HG03558 (cell line): Measurements from ENCODE around the gene ZFHX3.
"Not testable (repeated sequence)": the region's sequence is repeated elsewhere in the genome, so short reads cannot be mapped to it uniquely, and the experiment has no call there.

Experiments
- ATAC-seq: cut with Tn5 transposase; IDR thresholded peaks from one replicate; pipeline ENCODE4 v1.9.1; 2021; ENCODE audit warnings: moderate number of reproducible peaks; ENCODE audit not compliant: unreplicated experiment; ENCODE audit errors: extremely low read depth

ZFHX3 gene

DNA sequence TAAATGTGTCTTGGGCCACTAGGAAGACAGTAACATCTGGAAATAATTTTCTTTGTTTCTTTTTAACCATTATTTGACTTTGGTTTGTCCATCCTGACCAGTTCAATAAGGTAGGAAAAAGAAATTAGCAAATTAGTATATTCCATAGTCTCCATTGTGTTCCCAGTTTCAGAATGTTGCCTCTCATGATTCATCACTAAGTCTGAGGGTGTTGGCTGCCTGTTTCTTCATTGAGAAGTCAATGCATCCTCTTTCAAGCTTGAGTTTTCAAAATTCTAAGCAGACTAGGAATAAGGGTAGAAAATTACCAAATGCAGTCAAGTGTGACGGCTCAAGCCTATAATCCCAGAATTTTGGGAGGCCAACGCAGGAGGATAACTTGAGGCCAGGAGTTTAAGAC lies 41.9 kb downstream of the ZFHX3 start:
- ATAC-seq: no peak

- ATAC-seq: no peak
Observed at GRCh38 chr16:73002866-73003265, 45.1 kb downstream of the ZFHX3 start.

DNA sequence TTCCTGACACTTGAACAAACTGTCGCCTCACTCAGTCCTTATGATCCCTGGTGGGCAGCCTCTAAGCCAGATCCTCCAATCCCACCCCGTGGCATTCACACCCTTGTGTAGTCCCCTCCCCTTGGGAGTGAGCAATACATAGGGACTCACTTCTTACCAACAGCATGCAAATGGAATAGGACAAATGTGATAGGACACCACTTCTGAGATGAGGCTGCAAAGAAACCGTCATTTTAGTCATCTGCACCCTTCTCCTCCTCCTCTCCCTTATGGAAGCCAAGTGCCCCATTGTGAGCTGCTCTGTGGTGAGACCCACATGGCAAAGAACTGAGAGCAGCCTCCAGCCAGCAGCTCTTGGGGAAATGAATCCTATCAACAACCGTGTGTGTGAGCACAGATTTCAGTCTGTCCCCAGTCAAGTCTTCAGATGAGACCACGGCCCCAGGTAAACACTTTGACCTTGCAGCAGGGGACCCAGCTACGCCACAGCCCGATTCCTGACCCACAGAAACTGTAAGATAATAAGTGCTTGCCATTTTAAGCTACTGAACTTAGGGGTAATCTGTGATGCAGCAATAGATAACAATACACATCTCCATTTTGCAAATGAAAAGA lies 46.9 kb downstream of the ZFHX3 start:
- ATAC-seq: no peak

GRCh38 chr16:73000020-73000906 lies 47.7 kb downstream of the ZFHX3 start:
- no peak for ATAC-seq

DNA sequence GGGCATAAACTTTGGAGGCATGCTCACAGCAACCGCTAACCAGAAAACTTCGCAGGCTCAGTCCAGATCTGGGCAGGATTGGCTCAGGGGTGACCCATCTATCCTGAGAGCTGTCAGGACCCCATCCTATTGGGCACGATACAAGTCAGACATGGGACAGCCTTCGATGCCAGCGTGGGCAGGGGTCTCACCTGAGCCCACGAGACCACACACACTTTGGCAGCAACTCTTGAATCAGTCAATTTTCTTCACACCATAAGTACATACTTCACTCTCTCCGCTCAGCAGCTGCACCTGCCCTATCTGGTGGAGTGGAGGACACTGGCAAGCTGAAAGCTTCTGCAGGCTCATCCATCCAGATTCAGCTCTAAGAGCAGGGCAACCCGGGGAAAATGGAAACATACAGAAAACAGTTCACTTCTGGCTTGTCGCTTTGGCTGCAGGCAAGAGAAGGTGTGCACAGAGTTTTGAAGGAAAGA lies 48.3 kb downstream of the ZFHX3 start:
- no peak for ATAC-seq

GRCh38 chr16:72997141-72997542 lies 50.8 kb downstream of the ZFHX3 start:
- no peak for ATAC-seq

GRCh38 chr16:72996291-72997062 lies 51.5 kb downstream of the ZFHX3 start:
- ATAC-seq: no peak

DNA sequence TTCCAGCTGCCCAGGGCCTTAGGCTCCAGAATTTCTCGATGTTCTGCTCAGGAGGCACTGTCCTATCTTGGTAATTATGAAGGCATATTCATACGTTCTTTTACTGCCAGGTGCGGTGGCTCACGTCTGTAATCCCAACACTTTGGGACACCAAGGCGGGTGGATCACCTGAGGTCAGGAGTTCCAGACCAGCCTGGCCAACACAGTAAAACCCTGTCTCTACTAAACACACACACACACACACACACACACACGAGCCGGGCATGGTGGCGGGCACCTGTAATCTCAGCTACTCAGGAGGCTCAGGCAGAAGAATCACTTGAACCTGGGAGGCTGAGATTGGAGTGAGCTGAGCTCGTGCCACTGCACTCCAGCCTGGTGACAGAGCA lies 52.1 kb downstream of the ZFHX3 start:
- ATAC-seq: not testable (repeated sequence)

GRCh38 chr16:72995151-72995881 lies 52.6 kb downstream of the ZFHX3 start:
- no peak for ATAC-seq

- no peak for ATAC-seq
Observed at GRCh38 chr16:72992142-72992601, 55.8 kb downstream of the ZFHX3 start.

DNA sequence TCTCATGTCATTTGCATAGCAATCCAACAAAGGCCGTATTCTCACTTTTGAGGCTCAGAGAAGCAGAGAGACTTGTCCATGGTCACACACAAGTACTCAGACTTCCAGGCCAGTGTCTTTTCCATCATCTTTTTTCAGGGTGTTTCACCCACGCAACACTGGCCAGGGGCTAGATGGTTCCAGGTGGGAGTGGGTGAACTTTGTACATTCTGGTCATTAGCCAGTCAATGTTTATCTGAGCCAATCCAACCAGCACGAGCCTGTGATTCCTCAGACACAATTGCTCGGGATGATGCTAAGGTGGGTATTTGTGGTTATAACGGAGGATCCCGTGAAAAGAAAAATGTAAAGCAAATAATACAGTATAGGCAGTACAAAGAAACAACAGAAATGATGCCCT lies 56.3 kb downstream of the ZFHX3 start:
- ATAC-seq: no peak

GRCh38 chr16:72991211-72991610 lies 56.7 kb downstream of the ZFHX3 start:
- ATAC-seq: no peak

DNA sequence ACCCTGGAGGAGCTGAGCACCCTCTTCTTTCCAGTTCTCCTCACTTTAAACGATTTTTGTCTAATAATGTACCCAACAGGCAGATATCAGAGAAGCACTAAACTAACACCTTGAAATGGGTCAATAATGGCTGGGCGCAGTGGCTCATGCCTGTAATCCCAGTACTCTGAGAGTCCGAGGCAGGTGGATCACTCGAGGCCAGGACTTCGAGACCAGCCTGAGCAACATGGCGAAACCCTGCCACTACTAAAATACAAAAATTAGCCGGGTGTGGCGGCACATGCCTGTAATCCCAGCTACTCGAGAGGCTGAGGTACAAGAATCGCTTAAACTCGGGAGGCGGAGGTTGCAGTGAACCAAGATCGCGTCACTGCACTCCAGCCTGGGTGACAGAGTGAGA lies 57.4 kb downstream of the ZFHX3 start:
- ATAC-seq: no peak

DNA sequence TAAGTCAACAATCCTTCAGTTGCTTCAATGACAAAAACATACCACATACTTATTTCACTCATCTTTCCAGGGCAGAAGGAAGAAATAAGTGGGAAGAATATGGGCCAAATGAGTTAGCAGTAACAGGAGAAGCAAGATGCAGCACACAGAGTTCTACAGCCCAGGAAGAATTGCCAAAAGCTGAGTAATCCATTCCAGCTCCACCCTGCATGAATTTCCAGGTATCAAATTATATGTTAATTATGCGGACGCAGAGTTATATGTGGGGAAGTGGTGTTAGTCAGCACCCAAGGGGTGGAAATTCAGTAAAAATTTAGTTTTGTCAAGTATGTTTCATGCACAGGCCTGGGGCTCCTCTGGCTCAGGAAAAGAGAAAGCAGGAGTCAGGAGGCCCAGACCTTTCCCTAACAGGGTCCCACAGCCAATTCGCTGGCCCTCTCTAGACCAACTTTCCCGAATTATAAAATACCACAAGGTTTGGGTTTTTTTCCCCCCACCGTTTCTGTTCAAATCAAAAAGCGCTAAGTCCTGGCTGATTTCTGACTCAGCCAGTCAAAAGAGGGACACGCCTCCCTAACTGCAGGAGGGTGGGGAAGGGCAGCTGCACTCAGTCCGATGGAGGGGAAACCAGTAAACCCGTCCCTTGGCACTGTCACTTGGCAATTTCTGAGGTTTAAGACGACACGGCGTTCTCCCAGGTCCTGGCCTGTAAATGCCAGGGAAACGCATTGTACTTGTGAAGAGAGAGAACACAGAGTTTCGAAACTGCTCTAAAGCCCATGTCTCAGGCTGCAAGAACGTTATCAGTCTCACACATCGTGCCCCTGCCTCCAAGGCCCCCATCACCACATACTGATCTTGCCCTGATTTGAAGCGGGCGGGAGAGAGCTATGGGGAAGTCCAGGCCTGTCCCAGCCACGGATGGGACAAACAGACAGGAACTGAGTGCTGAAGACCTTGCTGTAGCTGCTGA lies 58.1 kb downstream of the ZFHX3 start:
- ATAC-seq: no peak

- ATAC-seq: not testable (repeated sequence)
Observed at GRCh38 chr16:72989203-72989578, 58.7 kb downstream of the ZFHX3 start.

DNA sequence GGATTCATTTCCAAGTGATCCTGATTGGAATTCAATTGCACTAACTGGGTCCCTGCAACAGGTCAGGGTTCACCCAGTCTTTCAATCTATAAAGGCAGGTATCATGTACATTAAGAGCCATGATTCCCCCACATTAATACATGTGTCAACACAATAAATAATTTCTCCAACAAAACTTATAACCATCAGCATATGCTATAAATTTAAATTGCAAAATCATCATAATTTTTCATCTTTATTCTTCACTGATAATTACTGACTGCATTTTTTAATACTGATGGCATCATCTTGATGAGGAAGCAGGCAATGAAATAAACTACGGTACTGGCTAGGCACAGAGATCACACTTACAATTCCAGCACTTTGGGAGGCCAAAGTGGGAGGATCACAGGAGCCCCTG lies 59.4 kb downstream of the ZFHX3 start:
- no peak for ATAC-seq

DNA sequence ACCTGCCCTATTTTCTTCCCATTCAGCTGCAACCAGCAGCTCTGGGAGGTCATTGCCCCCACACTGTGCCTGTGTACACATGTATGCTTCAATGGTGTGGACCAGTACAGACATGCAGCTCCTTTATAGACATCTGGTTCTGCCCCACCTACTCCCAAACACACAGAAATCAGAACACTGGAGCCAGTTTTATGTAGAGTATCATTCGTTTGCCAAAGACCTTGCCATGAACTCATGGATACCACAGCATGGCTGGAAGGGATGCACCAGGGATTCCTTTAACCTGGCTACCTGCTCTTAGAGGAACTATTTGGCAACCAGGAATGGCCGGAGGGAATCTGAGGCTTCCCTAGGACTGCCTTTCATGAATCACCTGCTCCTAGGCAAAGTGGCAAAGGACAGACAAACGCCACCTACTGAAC lies 60.4 kb downstream of the ZFHX3 start:
- no peak for ATAC-seq

DNA sequence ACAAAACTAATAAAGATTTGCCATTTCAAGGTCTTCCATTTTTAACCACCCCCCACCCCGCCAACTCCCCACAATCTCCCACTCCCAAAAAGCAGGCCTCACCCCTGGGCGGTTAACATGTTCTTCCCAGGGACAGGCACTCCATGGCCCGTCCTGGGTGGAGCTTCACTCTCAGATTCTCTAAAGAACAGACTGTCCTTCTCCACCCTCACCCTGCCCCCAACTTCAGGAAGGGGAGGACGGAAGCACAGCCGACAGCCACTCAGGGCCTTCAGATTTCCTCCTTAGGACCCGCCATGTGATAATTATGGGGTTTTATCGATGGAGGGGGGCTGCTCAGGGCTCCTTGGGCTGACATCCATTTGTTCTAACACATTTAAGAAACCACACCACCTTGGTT lies 61.9 kb downstream of the ZFHX3 start:
- no peak for ATAC-seq
